NB4 (cell line): Measurements from ENCODE around the gene SPANXA1.
"Not testable (repeated sequence)": the region's sequence is repeated elsewhere in the genome, so short reads cannot be mapped to it uniquely, and the experiment has no call there.

ENCODE experiments used
- DNase-seq: peaks from one replicate; pipeline ENCODE4 v3.0.0; 2010; ENCODE audit warnings: low read depth
- H3K4me3 ChIP-seq: one replicate; pipeline ENCODE4 v1.5.1; 2011; ENCODE audit warnings: mild to moderate bottlenecking, low read depth, low read length, moderate library complexity
- MYC ChIP-seq: IDR thresholded peaks from 2 replicates; pipeline ENCODE4 v1.6.1; 2011; ENCODE audit warnings: low read depth, low read length
- POLR2A ChIP-seq: IDR thresholded peaks from 2 replicates; pipeline ENCODE4 v1.6.1; 2011; ENCODE audit warnings: mild to moderate bottlenecking; ENCODE audit not compliant: insufficient read length; ENCODE audit errors: extremely low read depth
- TF ChIP-seq, protein P1 (sequence below): IDR thresholded peaks from 2 replicates; pipeline ENCODE4 v1.6.1; 2011; ENCODE audit warnings: low read depth, low read length
- TF ChIP-seq, protein P2 (sequence below): IDR thresholded peaks from one replicate; pipeline ENCODE4 v1.5.1; 2012; ENCODE audit warnings: low read depth, low read length

Gene SPANXA1, protein sequence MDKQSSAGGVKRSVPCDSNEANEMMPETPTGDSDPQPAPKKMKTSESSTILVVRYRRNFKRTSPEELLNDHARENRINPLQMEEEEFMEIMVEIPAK

DNA sequence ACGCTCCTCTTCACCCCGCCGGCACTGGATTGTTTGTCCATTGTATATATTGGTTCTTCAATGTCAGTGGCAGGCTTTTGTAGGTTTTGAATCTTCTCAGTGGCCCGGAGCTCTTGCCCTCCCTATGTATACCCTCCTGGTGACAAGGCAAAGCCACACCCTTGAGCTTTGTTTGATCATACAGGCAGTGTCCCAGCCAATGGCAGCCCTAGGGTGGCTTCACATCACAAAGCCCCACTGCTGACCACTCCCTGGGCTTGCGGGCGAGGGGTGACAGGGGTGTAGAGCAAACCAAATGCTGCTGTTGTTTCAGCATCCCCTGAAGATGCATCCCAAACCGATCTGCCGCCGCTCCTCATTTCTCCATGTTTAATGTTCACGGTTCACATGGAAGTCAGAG lies at the start of gene SPANXA1:
Gene SPANXA1 (minus strand): TSS at position 101 of the 400 bp plus-strand sequence. CDS start 60 bp downstream, at position 41.
- DNase-seq, H3K4me3 ChIP-seq: not testable (repeated sequence)

DNA sequence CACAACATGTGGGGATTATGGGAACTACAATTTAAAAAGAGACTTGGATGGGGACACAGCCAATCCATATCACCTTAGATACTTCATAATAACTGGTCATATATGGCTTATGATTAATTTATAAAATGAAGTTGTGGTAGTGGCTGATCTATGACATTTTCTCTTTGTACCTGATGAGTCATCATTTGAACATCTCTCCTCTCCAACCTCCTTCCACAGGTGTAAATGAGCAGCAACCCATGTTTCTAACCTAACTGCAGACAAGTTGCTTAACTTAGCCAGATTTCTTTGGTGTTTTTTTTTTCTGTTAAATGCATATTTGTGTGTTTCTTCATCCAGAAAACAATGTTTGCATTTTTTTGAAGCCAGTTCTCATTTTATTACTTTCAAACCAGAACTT lies 47.6 kb upstream of the SPANXA1 start:
- no peak for DNase-seq
- TF ChIP-seq, protein P1, sequence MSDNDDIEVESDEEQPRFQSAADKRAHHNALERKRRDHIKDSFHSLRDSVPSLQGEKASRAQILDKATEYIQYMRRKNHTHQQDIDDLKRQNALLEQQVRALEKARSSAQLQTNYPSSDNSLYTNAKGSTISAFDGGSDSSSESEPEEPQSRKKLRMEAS: no peak
- TF ChIP-seq MYC (no peak), POLR2A (no peak)
- TF ChIP-seq, protein P2, sequence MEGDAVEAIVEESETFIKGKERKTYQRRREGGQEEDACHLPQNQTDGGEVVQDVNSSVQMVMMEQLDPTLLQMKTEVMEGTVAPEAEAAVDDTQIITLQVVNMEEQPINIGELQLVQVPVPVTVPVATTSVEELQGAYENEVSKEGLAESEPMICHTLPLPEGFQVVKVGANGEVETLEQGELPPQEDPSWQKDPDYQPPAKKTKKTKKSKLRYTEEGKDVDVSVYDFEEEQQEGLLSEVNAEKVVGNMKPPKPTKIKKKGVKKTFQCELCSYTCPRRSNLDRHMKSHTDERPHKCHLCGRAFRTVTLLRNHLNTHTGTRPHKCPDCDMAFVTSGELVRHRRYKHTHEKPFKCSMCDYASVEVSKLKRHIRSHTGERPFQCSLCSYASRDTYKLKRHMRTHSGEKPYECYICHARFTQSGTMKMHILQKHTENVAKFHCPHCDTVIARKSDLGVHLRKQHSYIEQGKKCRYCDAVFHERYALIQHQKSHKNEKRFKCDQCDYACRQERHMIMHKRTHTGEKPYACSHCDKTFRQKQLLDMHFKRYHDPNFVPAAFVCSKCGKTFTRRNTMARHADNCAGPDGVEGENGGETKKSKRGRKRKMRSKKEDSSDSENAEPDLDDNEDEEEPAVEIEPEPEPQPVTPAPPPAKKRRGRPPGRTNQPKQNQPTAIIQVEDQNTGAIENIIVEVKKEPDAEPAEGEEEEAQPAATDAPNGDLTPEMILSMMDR: no peak
- no peak overlapping the region for H3K4me3 ChIP-seq

DNA sequence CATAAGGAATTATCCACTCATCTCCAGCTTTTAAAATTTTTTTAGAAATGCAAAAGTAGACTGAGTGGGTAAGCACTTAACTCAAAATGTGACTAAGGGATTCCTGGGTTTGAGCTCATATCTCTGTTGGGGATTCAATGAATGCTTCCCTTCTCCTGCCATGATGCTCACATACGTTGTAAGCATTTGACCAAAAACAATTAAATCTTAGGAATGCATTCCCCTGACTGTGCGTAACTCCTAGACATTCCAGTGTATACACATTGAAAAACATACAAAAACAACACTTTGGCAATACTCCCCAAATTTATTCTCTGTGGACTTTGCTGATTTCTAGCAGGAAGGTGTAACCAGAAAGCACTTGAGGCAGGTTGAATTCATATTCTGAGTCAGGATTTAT lies 34.8 kb upstream of the SPANXA1 start:
- H3K4me3 ChIP-seq: no peak overlapping the region
- TF ChIP-seq, protein P1: no peak
- TF ChIP-seq MYC (no peak), POLR2A (no peak)
- TF ChIP-seq, protein P2: no peak
- no peak for DNase-seq

DNA sequence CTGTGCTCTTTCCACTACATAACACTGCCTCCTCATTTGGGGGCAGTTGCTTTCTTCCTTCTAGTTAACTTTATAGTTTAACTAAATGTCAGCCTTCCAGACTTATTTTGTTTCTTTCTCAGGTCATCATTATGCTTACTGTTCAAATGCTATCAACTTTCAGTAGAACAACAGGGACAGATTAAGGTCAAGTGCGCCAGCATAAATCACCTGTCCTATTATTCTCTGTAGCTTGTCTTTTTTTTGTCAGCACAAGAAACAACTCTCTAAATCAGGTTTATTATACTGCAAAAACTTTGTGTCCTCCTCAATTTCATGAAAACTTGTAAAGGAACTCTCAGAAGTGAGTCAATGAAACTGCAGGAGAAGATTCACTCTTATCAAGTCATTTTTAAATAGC lies 24.6 kb upstream of the SPANXA1 start:
- TF ChIP-seq, protein P2: no peak
- TF ChIP-seq POLR2A (no peak), MYC (no peak)
- TF ChIP-seq, protein P1: no peak
- H3K4me3 ChIP-seq: no peak overlapping the region
- no peak for DNase-seq

DNA sequence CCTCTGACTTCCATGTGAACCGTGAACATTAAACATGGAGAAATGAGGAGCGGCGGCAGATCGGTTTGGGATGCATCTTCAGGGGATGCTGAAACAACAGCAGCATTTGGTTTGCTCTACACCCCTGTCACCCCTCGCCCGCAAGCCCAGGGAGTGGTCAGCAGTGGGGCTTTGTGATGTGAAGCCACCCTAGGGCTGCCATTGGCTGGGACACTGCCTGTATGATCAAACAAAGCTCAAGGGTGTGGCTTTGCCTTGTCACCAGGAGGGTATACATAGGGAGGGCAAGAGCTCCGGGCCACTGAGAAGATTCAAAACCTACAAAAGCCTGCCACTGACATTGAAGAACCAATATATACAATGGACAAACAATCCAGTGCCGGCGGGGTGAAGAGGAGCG lies 4.9 kb upstream of the SPANXA1 start, which contains the start of gene SPANXA2:
Gene SPANXA2 (plus strand): TSS at position 301 of the 400 bp plus-strand sequence. CDS start 60 bp downstream, at position 361.
- not testable (repeated sequence) for DNase-seq, H3K4me3 ChIP-seq

DNA sequence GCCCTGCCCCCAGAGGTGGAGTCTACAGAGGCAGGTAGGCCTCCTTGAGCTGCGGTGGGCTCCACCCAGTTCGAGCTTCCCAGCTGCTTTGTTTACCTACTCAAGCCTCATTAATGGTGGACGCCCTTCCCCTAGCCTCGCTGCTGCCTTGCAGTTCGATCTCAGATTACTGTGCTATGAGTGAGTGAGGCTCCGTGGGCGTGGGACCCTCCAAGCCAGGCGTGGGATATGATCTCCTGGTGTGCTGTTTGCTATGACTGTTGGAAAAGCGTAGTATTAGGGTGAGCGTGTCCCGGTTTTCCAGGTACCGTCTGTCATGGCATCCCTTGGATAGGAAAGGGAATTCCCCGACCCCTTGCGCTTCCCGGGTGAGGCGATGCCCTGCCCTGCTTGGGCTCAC lies 42.0 kb downstream of the SPANXA1 start:
- H3K4me3 ChIP-seq, DNase-seq: not testable (repeated sequence)
